EH (cell line): Measurements from ENCODE around the gene SST.

ENCODE experiments used
- DNase-seq: peaks from one replicate; pipeline ENCODE4 v3.0.0-alpha.2; 2015; ENCODE audit warnings: low read depth

The SST gene

GRCh38 chr3:187669675-187670504, at the start of gene SST:
SST (minus strand) TSS chr3:187670394; CDS start chr3:187670291, 103 bp downstream.
- peak; percentile 61 for DNase-seq

- DNase-seq: no peak
Measured at GRCh38 chr3:187719628-187720336, 49.6 kb upstream of the SST start.

GRCh38 chr3:187718802-187719201, 48.6 kb upstream of the SST start:
- DNase-seq: no peak

- DNase-seq: peak; percentile 48
Measured at GRCh38 chr3:187717572-187717971, 47.4 kb upstream of the SST start.

GRCh38 chr3:187714404-187714979, 44.3 kb upstream of the SST start:
- peak; percentile 80 for DNase-seq

GRCh38 chr3:187713504-187713903, 43.3 kb upstream of the SST start:
- DNase-seq: peak; percentile 63

GRCh38 chr3:187709155-187709554, 39.0 kb upstream of the SST start:
- no peak for DNase-seq

GRCh38 chr3:187708696-187709095, 38.5 kb upstream of the SST start:
- DNase-seq: no peak

- peak; percentile 34 for DNase-seq
Measured at GRCh38 chr3:187706971-187707370, 36.8 kb upstream of the SST start.

- peak; percentile 70 for DNase-seq
Measured at GRCh38 chr3:187705164-187705563, 35.0 kb upstream of the SST start.

GRCh38 chr3:187702507-187703033, 32.4 kb upstream of the SST start, which contains the start of gene RTP2:
RTP2 (minus strand) TSS chr3:187702557; CDS start chr3:187702128, 429 bp downstream.
- DNase-seq: peak; percentile 89

GRCh38 chr3:187700249-187700648, 30.1 kb upstream of the SST start:
- DNase-seq: no peak

- DNase-seq: no peak
Measured at GRCh38 chr3:187698499-187699399, 28.6 kb upstream of the SST start.

- DNase-seq: no peak
Measured at GRCh38 chr3:187696021-187696420, 25.8 kb upstream of the SST start.

GRCh38 chr3:187695449-187695848, 25.3 kb upstream of the SST start:
- DNase-seq: peak; percentile 52

- DNase-seq: peak; percentile 93
Measured at GRCh38 chr3:187694801-187695200, 24.6 kb upstream of the SST start.

- no peak for DNase-seq
Measured at GRCh38 chr3:187693431-187693830, 23.2 kb upstream of the SST start.

GRCh38 chr3:187689984-187690383, 19.8 kb upstream of the SST start:
- DNase-seq: peak; percentile 69

- no peak for DNase-seq
Measured at GRCh38 chr3:187686621-187687273, 16.6 kb upstream of the SST start.

- no peak for DNase-seq
Measured at GRCh38 chr3:187685948-187686347, 15.8 kb upstream of the SST start.

GRCh38 chr3:187684880-187685279, 14.7 kb upstream of the SST start:
- peak; percentile 64 for DNase-seq
